Liver (tissue), 3 donors: ENCODE measurements around the gene TSPAN5.

Source experiments
- ATF3 ChIP-seq: IDR thresholded peaks from 2 replicates; pipeline ENCODE4 v1.6.1; 2016; ENCODE audit warnings: antibody characterized with exemption
- HNF4G ChIP-seq: IDR thresholded peaks from 2 replicates; pipeline ENCODE4 v1.6.1; 2016; ENCODE audit warnings: antibody characterized with exemption
- JUND ChIP-seq, 2 donors: IDR thresholded peaks; 2 replicates each; pipeline ENCODE4 v1.6.1; 2016; ENCODE audit warnings: antibody characterized with exemption in 2 of 2
- MAX ChIP-seq: IDR thresholded peaks from 2 replicates; pipeline ENCODE4 v1.6.1; 2016; ENCODE audit warnings: antibody characterized with exemption
- RAD21 ChIP-seq, 2 donors: IDR thresholded peaks; 2 replicates each; pipeline ENCODE4 v1.6.1; 2016; ENCODE audit warnings: antibody characterized with exemption in 2 of 2, mild to moderate bottlenecking in 2 of 2
- RXRA ChIP-seq, 2 donors: IDR thresholded peaks; 2 replicates each; pipeline ENCODE4 v1.6.1; 2017 to 2018; ENCODE audit warnings: antibody characterized with exemption in 2 of 2, mild to moderate bottlenecking in 1 of 2
- YY1 ChIP-seq: IDR thresholded peaks from 2 replicates; pipeline ENCODE4 v1.6.1; 2016; ENCODE audit warnings: antibody characterized with exemption, mild to moderate bottlenecking
- TF ChIP-seq, protein P1 (sequence below): fragments of 150-350 bp; IDR thresholded peaks from 2 replicates; pipeline ENCODE4 v1.5.1; 2017; ENCODE audit warnings: improper control_type of control experiment, low read depth, low read length; ENCODE audit not compliant: missing input control
- TF ChIP-seq, protein P2 (sequence below): IDR thresholded peaks from 2 replicates; pipeline ENCODE4 v1.6.1; 2016; ENCODE audit warnings: antibody characterized with exemption, mild to moderate bottlenecking
- donor health status: healthy.
- donor health status: healthy.

- TF ChIP-seq RAD21 (IDR thresholded peaks at IDR 0.05): no peak
- TF ChIP-seq, protein P1, sequence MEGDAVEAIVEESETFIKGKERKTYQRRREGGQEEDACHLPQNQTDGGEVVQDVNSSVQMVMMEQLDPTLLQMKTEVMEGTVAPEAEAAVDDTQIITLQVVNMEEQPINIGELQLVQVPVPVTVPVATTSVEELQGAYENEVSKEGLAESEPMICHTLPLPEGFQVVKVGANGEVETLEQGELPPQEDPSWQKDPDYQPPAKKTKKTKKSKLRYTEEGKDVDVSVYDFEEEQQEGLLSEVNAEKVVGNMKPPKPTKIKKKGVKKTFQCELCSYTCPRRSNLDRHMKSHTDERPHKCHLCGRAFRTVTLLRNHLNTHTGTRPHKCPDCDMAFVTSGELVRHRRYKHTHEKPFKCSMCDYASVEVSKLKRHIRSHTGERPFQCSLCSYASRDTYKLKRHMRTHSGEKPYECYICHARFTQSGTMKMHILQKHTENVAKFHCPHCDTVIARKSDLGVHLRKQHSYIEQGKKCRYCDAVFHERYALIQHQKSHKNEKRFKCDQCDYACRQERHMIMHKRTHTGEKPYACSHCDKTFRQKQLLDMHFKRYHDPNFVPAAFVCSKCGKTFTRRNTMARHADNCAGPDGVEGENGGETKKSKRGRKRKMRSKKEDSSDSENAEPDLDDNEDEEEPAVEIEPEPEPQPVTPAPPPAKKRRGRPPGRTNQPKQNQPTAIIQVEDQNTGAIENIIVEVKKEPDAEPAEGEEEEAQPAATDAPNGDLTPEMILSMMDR: no peak
- TF ChIP-seq HNF4G: no peak
- TF ChIP-seq JUND (IDR thresholded peaks at IDR 0.05): no peak
- TF ChIP-seq RXRA (IDR thresholded peaks at IDR 0.05): no peak
- TF ChIP-seq MAX: no peak
- TF ChIP-seq, protein P2, sequence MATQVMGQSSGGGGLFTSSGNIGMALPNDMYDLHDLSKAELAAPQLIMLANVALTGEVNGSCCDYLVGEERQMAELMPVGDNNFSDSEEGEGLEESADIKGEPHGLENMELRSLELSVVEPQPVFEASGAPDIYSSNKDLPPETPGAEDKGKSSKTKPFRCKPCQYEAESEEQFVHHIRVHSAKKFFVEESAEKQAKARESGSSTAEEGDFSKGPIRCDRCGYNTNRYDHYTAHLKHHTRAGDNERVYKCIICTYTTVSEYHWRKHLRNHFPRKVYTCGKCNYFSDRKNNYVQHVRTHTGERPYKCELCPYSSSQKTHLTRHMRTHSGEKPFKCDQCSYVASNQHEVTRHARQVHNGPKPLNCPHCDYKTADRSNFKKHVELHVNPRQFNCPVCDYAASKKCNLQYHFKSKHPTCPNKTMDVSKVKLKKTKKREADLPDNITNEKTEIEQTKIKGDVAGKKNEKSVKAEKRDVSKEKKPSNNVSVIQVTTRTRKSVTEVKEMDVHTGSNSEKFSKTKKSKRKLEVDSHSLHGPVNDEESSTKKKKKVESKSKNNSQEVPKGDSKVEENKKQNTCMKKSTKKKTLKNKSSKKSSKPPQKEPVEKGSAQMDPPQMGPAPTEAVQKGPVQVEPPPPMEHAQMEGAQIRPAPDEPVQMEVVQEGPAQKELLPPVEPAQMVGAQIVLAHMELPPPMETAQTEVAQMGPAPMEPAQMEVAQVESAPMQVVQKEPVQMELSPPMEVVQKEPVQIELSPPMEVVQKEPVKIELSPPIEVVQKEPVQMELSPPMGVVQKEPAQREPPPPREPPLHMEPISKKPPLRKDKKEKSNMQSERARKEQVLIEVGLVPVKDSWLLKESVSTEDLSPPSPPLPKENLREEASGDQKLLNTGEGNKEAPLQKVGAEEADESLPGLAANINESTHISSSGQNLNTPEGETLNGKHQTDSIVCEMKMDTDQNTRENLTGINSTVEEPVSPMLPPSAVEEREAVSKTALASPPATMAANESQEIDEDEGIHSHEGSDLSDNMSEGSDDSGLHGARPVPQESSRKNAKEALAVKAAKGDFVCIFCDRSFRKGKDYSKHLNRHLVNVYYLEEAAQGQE: no peak
- no peak for TF ChIP-seq ATF3
- TF ChIP-seq YY1: no peak
These were observed 15.6 kb upstream of the TSPAN5 start for GRCh38 chr4:98673978-98674377.
